NCI-H128 (cell line): ENCODE results near the gene ZNF222.

Experiments
- DNase-seq: peaks from one replicate; lab custom pipeline; 2025; ENCODE audit not compliant: unreplicated experiment; lab: John Stamatoyannopoulos, UW

The ZNF222 gene

GRCh38 chr19:44051650-44052402 is 26.6 kb downstream of the ZNF222 start, which contains the start of gene ZNF223:
TSS of gene ZNF223 (plus strand) at chr19:44052036. CDS start at chr19:44055177, 3,141 bp downstream.
- peak; percentile 95 for DNase-seq

GRCh38 chr19:44055870-44056269 is 30.7 kb downstream of the ZNF222 start:
- DNase-seq, result no peak

GRCh38 chr19:44059229-44059628 is 34.0 kb downstream of the ZNF222 start:
- no peak for DNase-seq

- DNase-seq, result no peak
Observed at GRCh38 chr19:44061038-44061437, 35.9 kb downstream of the ZNF222 start.

GRCh38 chr19:44066305-44066704 is 41.1 kb downstream of the ZNF222 start:
- no peak for DNase-seq

GRCh38 chr19:44069415-44069814 is 44.2 kb downstream of the ZNF222 start:
- no peak for DNase-seq

- peak; percentile 45 for DNase-seq
Observed at GRCh38 chr19:44071824-44072542, 46.8 kb downstream of the ZNF222 start, which contains the start of gene ZNF284. TSS of gene ZNF284 (plus strand) at chr19:44072159. CDS start at chr19:44076390, 4,231 bp downstream.

- DNase-seq, result no peak
Observed at GRCh38 chr19:44072543-44073401, 47.6 kb downstream of the ZNF222 start.

- no peak for DNase-seq
Observed at GRCh38 chr19:44076325-44076724, 51.1 kb downstream of the ZNF222 start.
